GM19043 (cell line): Measurements from ENCODE around the gene B3GNT7.
"Not testable (repeated sequence)": the region's sequence is repeated elsewhere in the genome, so short reads cannot be mapped to it uniquely, and the experiment has no call there.

Experiments used
- ATAC-seq: cut with Tn5 transposase; IDR thresholded peaks from one replicate; pipeline ENCODE4 v1.9.1; 2021; ENCODE audit warnings: low read depth; ENCODE audit not compliant: unreplicated experiment

Gene B3GNT7

GRCh38 chr2:231364961-231365810 is 30.3 kb upstream of the B3GNT7 start:
- ATAC-seq, result no peak

DNA sequence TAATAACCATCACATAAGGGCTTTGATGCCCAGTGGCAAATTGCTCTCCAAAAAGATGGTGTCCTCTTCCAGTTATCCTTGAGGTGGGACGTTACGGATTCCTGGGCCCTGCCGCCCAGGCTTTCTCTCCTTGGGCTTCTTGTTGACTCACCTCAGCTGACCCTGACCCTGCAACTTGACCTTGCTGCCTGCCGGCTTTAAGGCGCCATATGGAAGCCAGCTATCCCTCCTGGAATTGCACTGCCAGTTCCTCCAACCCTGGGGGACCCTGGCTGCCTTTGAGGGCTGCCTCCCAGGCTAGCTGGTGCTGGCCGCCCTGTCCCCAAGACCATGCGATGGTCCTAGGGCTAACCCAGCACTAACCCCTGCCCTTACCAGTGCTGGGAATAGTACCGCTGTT is 28.3 kb upstream of the B3GNT7 start:
- no peak for ATAC-seq

- no peak for ATAC-seq
Observed at GRCh38 chr2:231369580-231370428, 25.7 kb upstream of the B3GNT7 start.

GRCh38 chr2:231370429-231370748 is 25.1 kb upstream of the B3GNT7 start:
- ATAC-seq, result no peak

DNA sequence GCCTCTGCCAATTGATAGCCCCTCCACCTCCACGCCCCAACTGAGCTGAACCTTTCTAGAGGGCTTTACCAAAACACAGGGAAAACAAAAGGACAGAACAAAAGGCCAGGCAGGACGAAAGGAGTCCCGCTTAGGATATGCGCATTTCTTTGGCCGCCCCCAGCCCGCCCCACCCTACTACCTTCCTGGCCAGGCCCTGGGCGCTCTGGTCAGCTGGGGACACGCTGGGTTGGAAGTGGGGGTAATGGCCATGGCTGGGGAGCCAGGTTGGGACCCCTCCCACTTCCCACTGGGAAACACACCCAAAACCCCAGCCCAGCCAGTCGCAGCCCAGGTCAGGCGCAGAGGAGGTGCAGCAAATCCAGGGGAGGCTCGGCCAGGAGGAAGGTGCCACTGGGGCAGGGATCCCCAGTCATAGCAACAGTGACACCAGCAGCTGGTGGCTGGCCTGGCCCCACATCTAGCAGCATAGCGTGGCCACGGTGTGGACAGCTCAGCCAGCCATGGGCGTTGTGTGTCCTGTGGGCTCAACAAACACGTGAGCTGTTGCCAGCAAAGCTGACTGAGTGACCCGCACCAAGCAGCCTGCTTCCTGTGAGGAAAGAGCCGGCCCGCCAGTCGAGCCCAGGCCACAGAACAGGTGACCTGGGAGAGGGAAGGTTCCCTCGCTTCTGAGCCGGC is 24.6 kb upstream of the B3GNT7 start:
- ATAC-seq, result no peak

DNA sequence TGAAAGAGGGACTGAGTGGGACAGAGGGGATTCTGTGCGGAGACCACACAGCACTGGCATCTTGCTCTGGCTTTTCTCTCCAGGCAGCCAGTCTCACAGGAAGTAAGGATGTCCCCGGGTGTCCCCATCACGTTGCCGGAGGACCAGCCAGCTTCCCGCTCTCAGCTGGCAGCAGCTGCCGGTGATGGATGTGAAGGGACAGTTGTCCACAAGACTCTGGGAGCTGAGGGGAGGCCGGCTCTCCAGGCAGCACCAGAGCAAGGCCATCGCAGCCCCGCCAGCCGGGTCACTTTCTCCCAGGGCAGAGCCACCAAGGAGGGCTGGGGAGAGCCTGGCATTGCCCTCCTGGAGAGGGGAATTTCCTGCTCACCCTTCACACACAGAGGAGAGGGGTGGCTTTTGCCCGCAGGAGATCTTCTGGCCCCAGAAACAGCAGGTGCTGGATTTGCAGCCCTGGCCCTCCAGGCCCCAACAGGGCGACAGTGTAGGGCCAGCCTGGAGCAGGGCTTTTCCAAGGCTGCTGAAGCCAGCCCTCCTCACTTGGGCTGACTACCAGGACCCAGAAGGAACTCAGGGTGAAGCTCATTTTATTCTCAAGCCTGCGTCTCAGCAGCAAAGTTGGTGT is 24.0 kb upstream of the B3GNT7 start:
- ATAC-seq, result no peak

- no peak for ATAC-seq
Observed at GRCh38 chr2:231372326-231372725, 23.2 kb upstream of the B3GNT7 start.

- no peak for ATAC-seq
Observed at GRCh38 chr2:231373184-231373583, 22.3 kb upstream of the B3GNT7 start.

DNA sequence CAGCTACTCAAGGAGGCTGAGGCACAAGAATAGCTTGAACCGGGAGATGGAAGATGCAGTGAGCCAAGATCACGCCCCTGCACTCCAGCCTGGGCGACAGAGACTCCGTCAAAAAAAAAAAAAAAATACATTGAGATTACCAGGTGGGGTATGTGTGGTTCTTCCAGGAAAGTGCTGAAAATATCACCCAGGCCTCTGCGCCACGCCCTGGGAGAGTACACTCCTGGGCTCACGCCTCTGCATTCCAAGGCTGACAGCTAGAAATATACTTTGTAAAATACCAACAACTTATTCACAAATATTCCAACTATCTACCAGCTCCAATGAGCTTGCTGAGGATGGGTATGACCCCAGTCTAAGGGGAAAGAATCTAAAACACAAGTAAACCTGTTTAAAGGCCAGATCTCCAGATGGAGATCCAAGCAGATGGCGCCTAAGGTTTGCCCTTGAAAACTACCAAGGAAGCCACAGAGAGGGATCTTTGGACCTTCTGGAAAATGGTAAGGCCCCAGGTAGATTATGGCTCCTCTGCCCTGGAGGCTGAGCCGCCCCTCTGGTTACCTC is 21.6 kb upstream of the B3GNT7 start:
- no peak for ATAC-seq

DNA sequence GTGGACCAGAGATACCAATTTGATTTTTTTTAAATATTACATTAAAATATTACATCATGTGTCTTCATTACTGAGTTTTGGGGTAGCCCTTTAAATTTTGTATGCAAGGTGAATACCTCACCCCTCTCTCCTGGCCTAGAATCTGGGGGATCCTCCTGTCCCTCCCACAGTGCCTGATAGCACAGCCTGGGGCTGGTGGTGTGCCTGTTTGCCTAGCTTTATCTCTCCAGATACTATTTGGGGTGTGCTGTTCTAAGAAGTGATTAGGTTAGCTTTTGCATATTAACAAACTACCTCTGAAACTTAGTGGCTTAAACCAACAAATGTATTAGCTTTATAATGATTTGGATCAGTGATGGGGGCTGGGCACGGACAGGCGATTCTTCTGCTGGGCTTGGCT is 20.7 kb upstream of the B3GNT7 start:
- no peak for ATAC-seq

- not testable (repeated sequence) for ATAC-seq
Observed at GRCh38 chr2:231375994-231376615, 19.4 kb upstream of the B3GNT7 start.

- ATAC-seq, result no peak
Observed at GRCh38 chr2:231376857-231377256, 18.7 kb upstream of the B3GNT7 start.

GRCh38 chr2:231378026-231378722 is 17.3 kb upstream of the B3GNT7 start:
- no peak for ATAC-seq

GRCh38 chr2:231379266-231380215 is 16.0 kb upstream of the B3GNT7 start:
- no peak for ATAC-seq

DNA sequence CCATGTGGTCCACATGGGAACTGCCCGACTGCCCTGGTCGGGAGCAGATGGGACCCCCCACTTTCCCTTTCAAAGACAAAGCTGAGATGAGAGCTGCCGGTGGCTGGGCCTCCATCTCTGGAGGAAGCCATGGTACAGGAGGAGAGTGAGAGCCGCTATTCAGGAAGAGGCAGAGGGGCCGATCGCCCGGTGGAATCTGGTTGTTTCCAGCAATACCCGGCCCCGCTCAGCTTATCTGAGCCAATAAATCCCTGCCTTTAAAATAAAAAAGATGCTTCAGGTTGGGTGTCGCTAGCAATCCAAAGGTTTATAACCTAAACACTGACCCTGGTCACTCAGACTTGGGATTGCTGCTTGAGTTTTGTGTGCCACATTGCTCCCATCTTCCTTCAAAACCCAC is 15.2 kb upstream of the B3GNT7 start:
- ATAC-seq, result no peak

DNA sequence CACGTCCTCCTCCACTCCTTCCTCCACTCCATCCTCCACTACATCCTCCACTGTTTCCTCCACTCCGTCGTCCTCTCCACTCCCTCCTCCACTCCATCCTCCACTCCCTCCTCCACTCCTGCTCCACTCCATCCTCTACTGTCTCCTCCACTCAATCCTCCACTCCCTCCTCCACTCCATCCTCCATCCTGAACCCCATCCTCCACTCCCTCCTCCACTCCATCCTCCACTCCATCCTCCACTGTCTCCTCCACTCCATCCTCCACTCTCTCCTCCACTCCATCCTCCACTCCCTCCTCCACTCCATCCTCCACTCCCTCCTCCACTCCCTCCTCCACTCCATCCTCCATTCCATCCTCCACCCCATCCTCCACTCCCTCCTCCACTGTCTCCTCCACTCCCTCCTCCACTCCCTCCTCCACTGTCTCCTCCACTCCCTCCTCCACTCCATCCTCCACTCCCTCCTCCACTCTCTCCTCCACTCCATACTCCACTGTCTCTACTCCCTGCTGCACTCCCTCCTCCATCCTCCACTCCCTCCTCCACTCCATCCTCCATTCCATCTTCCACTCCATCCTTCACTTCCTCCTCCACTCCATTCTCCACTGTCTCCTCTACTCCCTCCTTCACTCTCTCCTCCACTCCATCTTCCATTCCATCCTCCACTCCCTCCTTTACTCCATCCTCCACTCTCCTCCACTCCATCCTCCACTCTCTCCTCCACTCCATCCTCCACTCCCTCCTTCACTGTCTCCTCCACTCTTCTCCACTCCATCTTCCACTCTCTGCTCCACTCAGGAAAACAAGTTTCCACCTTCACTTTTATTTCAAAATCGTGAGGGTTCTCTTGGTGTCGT is 14.3 kb upstream of the B3GNT7 start:
- ATAC-seq, result no peak

GRCh38 chr2:231382116-231382515 is 13.4 kb upstream of the B3GNT7 start:
- no peak for ATAC-seq
